HepG2 (cell line): ENCODE measurements around the gene GPR139. TPM values are rescaled to one million over a fixed set of nuclear protein-coding genes. Genes with fewer than 3 reads are reported as not detected.

Source experiments
- ATAC-seq: fragments of 200-7000 bp; cut with Tn5 transposase; 3 replicates; pipeline ENCODE4 v1.9.1; 2020; ENCODE audit warnings: mild to moderate bottlenecking, moderate library complexity
- BruUV-seq: library from RNA; stranded (reverse); fragments of 400-500 nt; replicated peaks from 2 replicates; lab custom pipeline; 2021; lab: Mats Ljungman, UMichigan
- CTCF ChIA-PET: fragments of 300-600 bp; formaldehyde crosslinking; extraction: SDS; loops from one replicate; lab custom pipeline; 2021; ENCODE audit warnings: low total read pairs, inconsistent platforms, low intra/inter-chr PET ratio; lab: Yijun Ruan, JAX
- POLR2A ChIA-PET: fragments of 350-600 bp; sonication (Branson Sonifier 250); formaldehyde crosslinking; loops from one replicate; lab custom pipeline; 2020; ENCODE audit warnings: antibody characterized with exemption, inconsistent platforms; lab: Yijun Ruan, JAX
- DNase-seq: peaks from one replicate; pipeline ENCODE4 v3.0.0-alpha.2; 2015; ENCODE audit warnings: low spot score
- FAIRE-seq: peaks from 3 replicates; lab custom pipeline; 2011; peaks lifted over from hg19 to GRCh38; lab: Jason Lieb, UNC
- H2AFZ ChIP-seq: one replicate; pipeline ENCODE4 v1.6.1; 2011; ENCODE audit warnings: low read length, inconsistent platforms
- H3K27ac ChIP-seq: fragments of 300-600 bp; 3 replicates; pipeline ENCODE4 v1.8.0; 2011; ENCODE audit warnings: mixed run types, mild to moderate bottlenecking, mixed read lengths, low read length, inconsistent platforms; ENCODE audit not compliant: insufficient read depth; ENCODE audit errors: extremely low read length
- H3K27me3 ChIP-seq, 2 experiments: fragments of 200-600 bp in 1 of 2; 2 replicates in 1 of 2; 3 replicates in 1 of 2; pipeline versions ENCODE4 v1.6.0 to v1.8.0; 2011; ENCODE audit warnings: low read length in 2 of 2, mild to moderate bottlenecking in 2 of 2, moderate library complexity in 2 of 2, inconsistent platforms in 1 of 2; ENCODE audit not compliant: insufficient read depth in 2 of 2, control insufficient read depth in 1 of 2
- H3K36me3 ChIP-seq, 2 experiments: fragments of 200-600 bp in 1 of 2; replicated peaks in 1 of 2; 2 replicates in 1 of 2; 3 replicates in 1 of 2; pipeline versions ENCODE4 v1.5.1 to v1.8.0; 2011; ENCODE audit warnings: low read length in 2 of 2, inconsistent platforms in 1 of 2; ENCODE audit not compliant: insufficient read depth in 2 of 2, control insufficient read depth in 1 of 2
- H3K4me1 ChIP-seq: 2 replicates; pipeline ENCODE4 v1.5.1; 2012; ENCODE audit warnings: low read length, inconsistent platforms; ENCODE audit not compliant: insufficient read depth
- H3K4me2 ChIP-seq: 2 replicates; pipeline ENCODE4 v1.6.0; 2011; ENCODE audit warnings: low read depth, low read length, inconsistent platforms
- H3K4me3 ChIP-seq, 3 experiments: fragments of 200-600 bp in 1 of 3; sonication (generic), shearing (Covaris generic) in 1 of 3; replicated peaks in 1 of 3; 2 replicates each; pipeline ENCODE4 v1.5.1; 2011 to 2016; ENCODE audit warnings: low read length in 3 of 3, inconsistent platforms in 2 of 3, low read depth in 2 of 3, mild to moderate bottlenecking in 2 of 3, control low read depth in 1 of 3, mixed read lengths in 1 of 3; ENCODE audit not compliant: insufficient read depth in 1 of 3
- H3K79me2 ChIP-seq: one replicate; pipeline ENCODE4 v1.6.1; 2011; ENCODE audit warnings: low read length, inconsistent platforms; ENCODE audit not compliant: insufficient read depth
- H3K9ac ChIP-seq: 2 replicates; pipeline ENCODE4 v1.6.0; 2011; ENCODE audit warnings: mild to moderate bottlenecking, low read depth, low read length, inconsistent platforms; ENCODE audit not compliant: insufficient read depth
- H3K9me3 ChIP-seq: 2 replicates; pipeline ENCODE4 v1.5.1; 2012; ENCODE audit warnings: mild to moderate bottlenecking, low read length
- H4K20me1 ChIP-seq: 2 replicates; pipeline ENCODE4 v1.6.0; 2011; ENCODE audit warnings: inconsistent platforms, mild to moderate bottlenecking, low read length, moderate library complexity; ENCODE audit not compliant: insufficient read depth
- ATF7 ChIP-seq, 2 experiments: fragments of 450-650 bp in 1 of 2; sonication (generic) in 1 of 2; formaldehyde crosslinking in 1 of 2; IDR thresholded peaks; 2 replicates each; pipeline versions ENCODE4 v1.4.0 to v1.6.1; 2016 to 2020; ENCODE audit warnings: antibody characterized with exemption in 1 of 2, mild to moderate bottlenecking in 1 of 2, missing genetic modification reagents in 1 of 2
- CREB1 ChIP-seq, 2 experiments: fragments of 450-650 bp in 1 of 2; IDR thresholded peaks; 2 replicates each; pipeline ENCODE4 v1.6.1; 2016 to 2017; ENCODE audit warnings: control low read depth in 1 of 2, mild to moderate bottlenecking in 1 of 2, missing compliant biosample characterization in 1 of 2, missing genetic modification characterization in 1 of 2
- MAFF ChIP-seq: IDR thresholded peaks from 2 replicates; pipeline ENCODE4 v1.6.1; 2011; ENCODE audit warnings: low read depth, low read length, improper control_type of control experiment
- MAFK ChIP-seq, 2 experiments: IDR thresholded peaks in 1 of 2; conservative IDR thresholded peaks in 1 of 2; 2 replicates each; pipeline ENCODE4 v1.6.1; 2011; ENCODE audit warnings: improper control_type of control experiment in 2 of 2, low read length in 2 of 2
- SMC3 ChIP-seq: IDR thresholded peaks from 2 replicates; pipeline ENCODE4 v1.6.1; 2011; ENCODE audit warnings: low read length, improper control_type of control experiment
- TBL1XR1 ChIP-seq: fragments of 150-350 bp; IDR thresholded peaks from 2 replicates; pipeline ENCODE4 v1.6.1; 2014; ENCODE audit warnings: borderline replicate concordance, low read length; ENCODE audit not compliant: partially characterized antibody
- ZNF616 ChIP-seq: sonication (generic); formaldehyde crosslinking; IDR thresholded peaks from 2 replicates; pipeline ENCODE4 v1.5.0; 2020; ENCODE audit warnings: low read depth, mild to moderate bottlenecking, missing genetic modification reagents
- ZNF709 ChIP-seq: sonication (generic); formaldehyde crosslinking; IDR thresholded peaks from 2 replicates; pipeline ENCODE4 v1.5.0; 2020; ENCODE audit warnings: mild to moderate bottlenecking, missing genetic modification reagents
- WGBS: methylation state at CpG from one replicate; pipeline ENCODE4 v1.1.6; 2017; ENCODE audit warnings: low lambda C conversion rate; 5-methylcytosine and 5-hydroxymethylcytosine counted together
- in situ Hi-C: cut with HindIII; loops from 2 replicates; pipeline ENCODE4 v1.10.0; 2017; ENCODE audit warnings: low pct_unique_long_range_greater_than_20kb; ENCODE audit not compliant: extremely low pct_ligation_motif_present
- intact Hi-C: fragments of 100-400 bp; cut with micrococcal nuclease; formaldehyde crosslinking; loops from one replicate; pipeline ENCODE4 v1.10.0; 2022; ENCODE audit not compliant: unreplicated experiment
- polyA plus RNA-seq, 8 experiments: library from polyadenylated mRNA; depleted of rRNA in 3 of 8; stranded (reverse) in 7 of 8; unstranded in 1 of 8; fragments of >200 nt; fragmentation: Illumina TruSeq in 4 of 8; extraction: Trizol in 4 of 8; gene quantifications; 2 replicates each; pipeline versions ENCODE4 v1.2.1 to v1.2.3, GENCODE V29; 2011 to 2016; ENCODE audit warnings: low read depth in 4 of 8, missing spikeins in 1 of 8, mixed read lengths in 1 of 8; ENCODE audit not compliant: insufficient read depth in 1 of 8
- total RNA-seq, 5 experiments: library from RNA; depleted of rRNA; stranded (reverse); fragments of >200 nt; fragmentation: Illumina TruSeq; extraction: Trizol; gene quantifications; 2 replicates each; pipeline ENCODE4 v1.2.3, GENCODE V29; 2016; ENCODE audit warnings: low read depth in 1 of 5
- TF ChIP-seq, protein P1 (sequence below): IDR thresholded peaks from 2 replicates; pipeline ENCODE4 v1.6.1; 2016
- TF ChIP-seq, protein P2 (sequence below): sonication (generic); formaldehyde crosslinking; IDR thresholded peaks from 2 replicates; pipeline ENCODE4 v1.4.0; 2020; ENCODE audit warnings: missing genetic modification reagents; ENCODE audit errors: not compliant biosample characterization

Gene GPR139
- total and polyA plus RNA-seq, 2 of the 13 experiments (the other 11 are each of a cell fraction or from before 2014, with no cell fraction given) = not detected

DNA sequence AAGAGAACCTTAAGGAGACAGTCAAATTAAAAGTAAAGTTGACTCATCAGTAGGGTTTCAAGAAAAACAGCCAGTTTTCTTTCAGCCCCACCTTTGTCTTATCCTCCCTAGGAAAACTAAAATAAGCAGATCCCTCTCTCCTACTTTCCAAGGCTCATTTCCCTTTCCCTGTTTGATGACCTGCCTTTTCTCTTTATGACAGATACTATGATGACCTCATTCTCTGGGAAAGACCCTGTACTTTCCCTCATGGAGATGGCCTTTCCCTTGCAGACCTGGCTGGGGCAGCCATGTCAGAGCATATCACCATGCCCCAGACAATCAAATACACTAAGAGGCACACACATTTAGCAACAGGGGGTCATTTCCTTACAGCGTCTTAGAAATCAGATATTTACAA, 53.6 kb downstream of the GPR139 start:
- no TSS peak for BruUV-seq

DNA sequence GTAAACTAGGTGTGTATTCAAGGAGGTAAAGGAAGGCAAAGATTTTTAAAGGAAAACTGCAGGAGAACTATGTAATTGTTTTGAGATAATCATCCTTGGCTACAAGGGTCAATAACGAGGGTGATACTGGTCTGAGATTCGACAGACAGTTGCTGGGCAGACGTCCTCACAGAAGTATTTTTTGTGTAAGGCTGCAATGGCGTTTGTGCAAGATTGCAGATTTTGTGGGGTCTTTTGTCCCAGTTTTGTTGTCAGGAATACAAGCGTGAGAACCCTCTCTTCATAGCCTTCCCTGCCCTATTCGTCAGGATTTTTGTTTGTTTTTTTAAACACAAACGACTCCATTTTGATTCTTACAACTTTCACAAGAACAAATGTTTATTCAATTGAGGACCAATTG, 57.5 kb downstream of the GPR139 start:
- Histone ChIP-seq H3K4me1 (no peaks in the 10 kb centered on the region), H3K4me3 (no peak overlapping the region), H3K79me2 (no peaks in the 10 kb centered on the region), H3K27me3 (no peaks in the 10 kb centered on the region), H4K20me1 (no peaks in the 10 kb centered on the region), H2AFZ (no peak overlapping the region), H3K9me3 (no peaks in the 10 kb centered on the region), H3K27ac (no peak overlapping the region), H3K36me3 (no peaks in the 10 kb centered on the region), H3K4me2 (no peak overlapping the region), H3K9ac (no peak overlapping the region)
- 3% methylated on average over 7 of the region's 7 CpGs for WGBS
- POLR2A ChIA-PET = no interaction called here
- no TSS peak for BruUV-seq
- DNase-seq = no peak
- in situ Hi-C loops (no loop called here), intact Hi-C loops (no loop called here)
- no peak for ATAC-seq
- TF ChIP-seq, protein P1, sequence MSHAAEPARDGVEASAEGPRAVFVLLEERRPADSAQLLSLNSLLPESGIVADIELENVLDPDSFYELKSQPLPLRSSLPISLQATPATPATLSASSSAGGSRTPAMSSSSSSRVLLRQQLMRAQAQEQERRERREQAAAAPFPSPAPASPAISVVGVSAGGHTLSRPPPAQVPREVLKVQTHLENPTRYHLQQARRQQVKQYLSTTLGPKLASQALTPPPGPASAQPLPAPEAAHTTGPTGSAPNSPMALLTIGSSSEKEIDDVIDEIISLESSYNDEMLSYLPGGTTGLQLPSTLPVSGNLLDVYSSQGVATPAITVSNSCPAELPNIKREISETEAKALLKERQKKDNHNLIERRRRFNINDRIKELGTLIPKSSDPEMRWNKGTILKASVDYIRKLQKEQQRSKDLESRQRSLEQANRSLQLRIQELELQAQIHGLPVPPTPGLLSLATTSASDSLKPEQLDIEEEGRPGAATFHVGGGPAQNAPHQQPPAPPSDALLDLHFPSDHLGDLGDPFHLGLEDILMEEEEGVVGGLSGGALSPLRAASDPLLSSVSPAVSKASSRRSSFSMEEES (CRISPR knock-in tag) = no peak
- TF ChIP-seq MAFF (peak; percentile 64), ZNF616 (CRISPR knock-in tag) (no peak), MAFK (conservative IDR thresholded peaks at IDR 0.05 in 1 of 2, IDR thresholded peaks at IDR 0.05 in 1 of 2; ENCODE audit: low read length in 2 of 2) (peak; percentile 62 to 69)
- TF ChIP-seq, protein P2, sequence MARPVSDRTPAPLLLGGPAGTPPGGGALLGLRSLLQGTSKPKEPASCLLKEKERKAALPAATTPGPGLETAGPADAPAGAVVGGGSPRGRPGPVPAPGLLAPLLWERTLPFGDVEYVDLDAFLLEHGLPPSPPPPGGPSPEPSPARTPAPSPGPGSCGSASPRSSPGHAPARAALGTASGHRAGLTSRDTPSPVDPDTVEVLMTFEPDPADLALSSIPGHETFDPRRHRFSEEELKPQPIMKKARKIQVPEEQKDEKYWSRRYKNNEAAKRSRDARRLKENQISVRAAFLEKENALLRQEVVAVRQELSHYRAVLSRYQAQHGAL (CRISPR knock-in tag) = no peak
- CTCF ChIA-PET = no interaction called here
- FAIRE-seq = no peak

More for the DNA sequence above, 53.6 kb downstream of the GPR139 start:
- no peak overlapping the region for H2AFZ ChIP-seq
- WGBS = 0% methylated on average over 1 of the region's 1 CpG
- H3K36me3 ChIP-seq = no peaks in the 10 kb centered on the region
- intact Hi-C loops (no loop called here), in situ Hi-C loops (no loop called here)
- no peaks in the 10 kb centered on the region for H3K9me3 ChIP-seq
- H3K27me3 ChIP-seq = no peaks in the 10 kb centered on the region
- ChIA-PET POLR2A (no interaction called here), CTCF (no interaction called here)
- FAIRE-seq (no peak), DNase-seq (no peak), ATAC-seq (no peak)
- no peak overlapping the region for H3K27ac ChIP-seq
- H3K4me3 ChIP-seq = no peak overlapping the region
- no peaks in the 10 kb centered on the region for H3K4me1 ChIP-seq
- no peak overlapping the region for H3K9ac ChIP-seq
- H3K79me2 ChIP-seq = no peaks in the 10 kb centered on the region
- H4K20me1 ChIP-seq = no peaks in the 10 kb centered on the region
- H3K4me2 ChIP-seq = no peak overlapping the region
- no peak for TF ChIP-seq ZNF709 (CRISPR knock-in tag)
- TF ChIP-seq CREB1 (IDR thresholded peaks at IDR 0.05) = peak; percentile 62
- no peak for TF ChIP-seq CREB1 (CRISPR knock-in tag; IDR thresholded peaks at IDR 0.05)
- no peak for TF ChIP-seq TBL1XR1
- peak; percentile 89 for TF ChIP-seq ATF7 (IDR thresholded peaks at IDR 0.05)
- TF ChIP-seq ATF7 (CRISPR knock-in tag; IDR thresholded peaks at IDR 0.05) = no peak
- no peak for TF ChIP-seq SMC3
